ENCODE measurements around the gene RNF215. TPM values are rescaled to one million over a fixed set of nuclear protein-coding genes. Genes with fewer than 3 reads are reported as not detected.

Gene RNF215
- total RNA-seq, 3 donors from 2014 or later = 13.3 to 15.4 (median 14.0) TPM

GRCh38 chr22:30375312-30375849, 11.8 kb downstream of the RNF215 start:
- no peaks in the 10 kb centered on the region for H3K9me3 ChIP-seq
- H3K27ac ChIP-seq = no peak overlapping the region
- no peak overlapping the region for H3K4me3 ChIP-seq
- H3K4me1 ChIP-seq = no peaks in the 10 kb centered on the region
- TF ChIP-seq CTCF (IDR thresholded peaks at IDR 0.05) (no peak), POLR2AphosphoS5 (IDR thresholded peaks at IDR 0.05) (no peak), POLR2A (IDR thresholded peaks at IDR 0.05) (no peak)
- no peak for DNase-seq (ENCODE audit: low spot score in 2 of 2)
- intact Hi-C loops (cut with DNase I; ENCODE audit: low total_unique reads) = no loop called here
- no peaks in the 10 kb centered on the region for H3K27me3 ChIP-seq
- H3K36me3 ChIP-seq = no peaks in the 10 kb centered on the region

- no peak for TF ChIP-seq POLR2AphosphoS5 (IDR thresholded peaks at IDR 0.05)
- TF ChIP-seq POLR2A (IDR thresholded peaks at IDR 0.05) = no peak
- TF ChIP-seq CTCF (IDR thresholded peaks at IDR 0.05) = no peak
- no peaks in the 10 kb centered on the region for H3K9me3 ChIP-seq
Measured at GRCh38 chr22:30373331-30374325, 13.6 kb downstream of the RNF215 start.

GRCh38 chr22:30372915-30373314, 14.3 kb downstream of the RNF215 start:
- Histone ChIP-seq H3K9me3 (no peaks in the 10 kb centered on the region), H3K4me1 (no peaks in the 10 kb centered on the region), H3K27ac (no peak overlapping the region), H3K36me3 (no peaks in the 10 kb centered on the region), H3K27me3 (no peaks in the 10 kb centered on the region), H3K4me3 (no peak overlapping the region)
- intact Hi-C loops (cut with DNase I; ENCODE audit: low total_unique reads) = no loop called here
- TF ChIP-seq CTCF (IDR thresholded peaks at IDR 0.05) = no peak
- no peak for TF ChIP-seq POLR2AphosphoS5 (IDR thresholded peaks at IDR 0.05)
- TF ChIP-seq POLR2A (IDR thresholded peaks at IDR 0.05) = no peak
- DNase-seq (ENCODE audit: low spot score in 2 of 2) = no peak

More at GRCh38 chr22:30373331-30374325, 13.6 kb downstream of the RNF215 start:
- H3K36me3 ChIP-seq = no peaks in the 10 kb centered on the region
- H3K27ac ChIP-seq = no peak overlapping the region
- no peak overlapping the region for H3K4me3 ChIP-seq
- H3K27me3 ChIP-seq = no peaks in the 10 kb centered on the region
- H3K4me1 ChIP-seq = no peaks in the 10 kb centered on the region
- intact Hi-C loops (cut with DNase I; ENCODE audit: low total_unique reads) = no loop called here
- DNase-seq (ENCODE audit: low spot score in 2 of 2) = no peak

GRCh38 chr22:30371981-30372380, 15.2 kb downstream of the RNF215 start:
- H3K4me1 ChIP-seq = no peaks in the 10 kb centered on the region
- no peak overlapping the region for H3K4me3 ChIP-seq
- no peak for DNase-seq (ENCODE audit: low spot score in 2 of 2)
- no peaks in the 10 kb centered on the region for H3K36me3 ChIP-seq
- H3K27ac ChIP-seq = no peak overlapping the region
- no peaks in the 10 kb centered on the region for H3K27me3 ChIP-seq
- intact Hi-C loops (cut with DNase I; ENCODE audit: low total_unique reads) = no loop called here
- TF ChIP-seq POLR2AphosphoS5 (IDR thresholded peaks at IDR 0.05) = no peak
- no peak for TF ChIP-seq CTCF (IDR thresholded peaks at IDR 0.05)
- no peak for TF ChIP-seq POLR2A (IDR thresholded peaks at IDR 0.05)
- H3K9me3 ChIP-seq = no peaks in the 10 kb centered on the region

- no peaks in the 10 kb centered on the region for H3K27me3 ChIP-seq
- no peak overlapping the region for H3K27ac ChIP-seq
- H3K9me3 ChIP-seq = no peaks in the 10 kb centered on the region
- no peak overlapping the region for H3K4me3 ChIP-seq
- TF ChIP-seq CTCF (IDR thresholded peaks at IDR 0.05) = no peak
- no peak for TF ChIP-seq POLR2AphosphoS5 (IDR thresholded peaks at IDR 0.05)
- TF ChIP-seq POLR2A (IDR thresholded peaks at IDR 0.05) = no peak
- no peaks in the 10 kb centered on the region for H3K36me3 ChIP-seq
- DNase-seq (ENCODE audit: low spot score in 2 of 2) = no peak
- intact Hi-C loops (cut with DNase I; ENCODE audit: low total_unique reads) = no loop called here
- H3K4me1 ChIP-seq = no peaks in the 10 kb centered on the region
Measured at GRCh38 chr22:30371321-30371720, 15.9 kb downstream of the RNF215 start.

Measured in breast epithelium (tissue), 4 donors.